Neutrophil (primary cell): ENCODE results near the gene EPS15.
"Not testable (repeated sequence)": the region's sequence is repeated elsewhere in the genome, so short reads cannot be mapped to it uniquely, and the experiment has no call there.

Experiments used
- H3K27ac ChIP-seq: fragments of 200-600 bp; sonication (generic); 2 replicates; pipeline ENCODE4 v1.5.1; 2016; ENCODE audit warnings: mild to moderate bottlenecking, moderate library complexity
- H3K27me3 ChIP-seq: fragments of 200-600 bp; sonication (generic); 2 replicates; pipeline ENCODE4 v1.6.0; 2016; ENCODE audit warnings: mild to moderate bottlenecking
- H3K36me3 ChIP-seq: fragments of 200-600 bp; sonication (generic); 2 replicates; pipeline ENCODE4 v1.5.1; 2017
- H3K4me1 ChIP-seq, 2 experiments: fragments of 200-600 bp in 1 of 2; sonication (generic) in 1 of 2; 1 replicate in 1 of 2; 2 replicates in 1 of 2; pipeline versions ENCODE4 v1.5.1 to v1.6.1; 2013 to 2016; ENCODE audit warnings: low read depth in 1 of 2, low read length in 1 of 2, mild to moderate bottlenecking in 1 of 2, moderate library complexity in 1 of 2; ENCODE audit not compliant: control insufficient read depth in 1 of 2, insufficient read depth in 1 of 2
- H3K4me3 ChIP-seq, 2 experiments: fragments of 200-600 bp in 1 of 2; sonication (generic) in 1 of 2; 1 replicate in 1 of 2; 2 replicates in 1 of 2; pipeline ENCODE4 v1.5.1; 2013 to 2016; ENCODE audit warnings: low read depth in 1 of 2, low read length in 1 of 2, mild to moderate bottlenecking in 1 of 2, moderate library complexity in 1 of 2
- H3K9me3 ChIP-seq: fragments of 200-600 bp; sonication (generic); 2 replicates; pipeline ENCODE4 v1.5.1; 2016
- TF ChIP-seq, protein P1 (sequence below): fragments of 200-600 bp; sonication (generic); IDR thresholded peaks from 2 replicates; pipeline ENCODE4 v1.5.1; 2016; ENCODE audit warnings: antibody characterized with exemption

EPS15 gene

DNA sequence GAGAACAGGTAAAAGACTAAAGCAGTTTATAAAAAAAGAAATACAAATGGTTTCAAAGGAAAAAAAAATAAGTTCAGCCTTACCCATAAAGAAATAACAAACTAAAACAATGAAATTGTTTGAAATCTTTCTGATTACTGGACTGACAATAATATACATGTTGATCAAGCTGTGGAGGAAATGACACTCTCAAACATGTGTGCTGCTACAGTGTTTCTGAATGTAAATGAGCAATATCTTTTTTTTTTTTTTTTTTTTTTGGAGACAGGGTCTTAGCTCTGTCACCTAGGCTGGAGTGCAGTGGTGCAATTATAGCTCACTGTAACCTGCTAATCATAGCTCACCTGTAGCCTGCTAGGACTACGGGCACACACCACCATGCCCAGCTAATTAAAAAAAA is 6.5 kb downstream of the EPS15 start:
- TF ChIP-seq, protein P1, sequence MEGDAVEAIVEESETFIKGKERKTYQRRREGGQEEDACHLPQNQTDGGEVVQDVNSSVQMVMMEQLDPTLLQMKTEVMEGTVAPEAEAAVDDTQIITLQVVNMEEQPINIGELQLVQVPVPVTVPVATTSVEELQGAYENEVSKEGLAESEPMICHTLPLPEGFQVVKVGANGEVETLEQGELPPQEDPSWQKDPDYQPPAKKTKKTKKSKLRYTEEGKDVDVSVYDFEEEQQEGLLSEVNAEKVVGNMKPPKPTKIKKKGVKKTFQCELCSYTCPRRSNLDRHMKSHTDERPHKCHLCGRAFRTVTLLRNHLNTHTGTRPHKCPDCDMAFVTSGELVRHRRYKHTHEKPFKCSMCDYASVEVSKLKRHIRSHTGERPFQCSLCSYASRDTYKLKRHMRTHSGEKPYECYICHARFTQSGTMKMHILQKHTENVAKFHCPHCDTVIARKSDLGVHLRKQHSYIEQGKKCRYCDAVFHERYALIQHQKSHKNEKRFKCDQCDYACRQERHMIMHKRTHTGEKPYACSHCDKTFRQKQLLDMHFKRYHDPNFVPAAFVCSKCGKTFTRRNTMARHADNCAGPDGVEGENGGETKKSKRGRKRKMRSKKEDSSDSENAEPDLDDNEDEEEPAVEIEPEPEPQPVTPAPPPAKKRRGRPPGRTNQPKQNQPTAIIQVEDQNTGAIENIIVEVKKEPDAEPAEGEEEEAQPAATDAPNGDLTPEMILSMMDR: no peak
- no peaks in the 10 kb centered on the region for H3K9me3 ChIP-seq
- H3K27ac ChIP-seq: no peak overlapping the region
- H3K36me3 ChIP-seq: no peaks in the 10 kb centered on the region
- peaks cover 21 to 43% of the 10 kb centered on the region in 2 experiments for H3K4me1 ChIP-seq
- H3K4me3 ChIP-seq: no peak overlapping the region
- no peaks in the 10 kb centered on the region for H3K27me3 ChIP-seq

DNA sequence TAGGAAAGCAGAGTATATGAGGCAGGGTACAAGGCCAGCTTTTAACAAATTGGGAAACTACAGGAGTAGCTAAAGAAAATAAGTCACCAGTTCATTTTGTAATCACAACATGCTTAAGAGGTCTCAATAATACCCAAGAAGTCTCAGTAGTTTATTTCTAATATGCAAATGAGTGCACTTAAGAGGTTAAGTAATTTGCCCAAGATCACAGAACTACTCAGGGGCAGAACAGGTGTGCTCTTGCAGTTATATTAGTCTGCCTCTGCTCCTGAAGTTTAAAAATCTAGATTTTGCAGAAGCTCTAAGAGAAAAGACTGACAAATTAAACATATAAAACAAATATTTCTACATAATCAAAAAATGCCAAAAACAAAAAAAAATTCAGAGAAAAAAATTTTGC is 6.9 kb downstream of the EPS15 start:
- H3K4me3 ChIP-seq: no peak overlapping the region

DNA sequence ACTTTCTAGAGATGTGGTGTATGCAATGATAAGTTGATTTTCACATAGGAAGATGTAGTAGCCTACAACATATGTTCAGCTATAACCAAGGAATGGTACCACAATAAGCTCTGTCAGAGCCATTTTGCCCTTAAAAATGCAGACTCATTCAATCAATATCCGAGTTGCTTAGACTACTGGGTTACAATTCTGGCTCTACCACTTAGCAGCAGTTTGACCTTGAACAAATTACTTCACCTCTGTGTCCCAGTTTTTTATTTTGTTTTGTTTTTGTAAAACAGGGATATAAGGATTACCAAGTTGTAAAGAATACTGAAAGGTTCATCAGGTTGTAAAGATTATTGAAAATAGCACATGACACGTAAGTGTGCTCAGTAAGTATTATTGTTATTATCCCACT is 9.3 kb downstream of the EPS15 start:
- H3K27me3 ChIP-seq: no peaks in the 10 kb centered on the region
- H3K27ac ChIP-seq: no peak overlapping the region
- H3K36me3 ChIP-seq: no peaks in the 10 kb centered on the region
- H3K4me1 ChIP-seq: peaks cover 8 to 18% of the 10 kb centered on the region in 2 experiments
- no peak overlapping the region for H3K4me3 ChIP-seq
- H3K9me3 ChIP-seq: no peaks in the 10 kb centered on the region
- TF ChIP-seq, protein P1: no peak

More for the DNA sequence above, 6.9 kb downstream of the EPS15 start:
- no peaks in the 10 kb centered on the region for H3K36me3 ChIP-seq
- no peaks in the 10 kb centered on the region for H3K27me3 ChIP-seq
- no peak overlapping the region for H3K27ac ChIP-seq
- peaks cover 17 to 38% of the 10 kb centered on the region in 2 experiments for H3K4me1 ChIP-seq
- TF ChIP-seq, protein P1: no peak
- H3K9me3 ChIP-seq: no peaks in the 10 kb centered on the region

DNA sequence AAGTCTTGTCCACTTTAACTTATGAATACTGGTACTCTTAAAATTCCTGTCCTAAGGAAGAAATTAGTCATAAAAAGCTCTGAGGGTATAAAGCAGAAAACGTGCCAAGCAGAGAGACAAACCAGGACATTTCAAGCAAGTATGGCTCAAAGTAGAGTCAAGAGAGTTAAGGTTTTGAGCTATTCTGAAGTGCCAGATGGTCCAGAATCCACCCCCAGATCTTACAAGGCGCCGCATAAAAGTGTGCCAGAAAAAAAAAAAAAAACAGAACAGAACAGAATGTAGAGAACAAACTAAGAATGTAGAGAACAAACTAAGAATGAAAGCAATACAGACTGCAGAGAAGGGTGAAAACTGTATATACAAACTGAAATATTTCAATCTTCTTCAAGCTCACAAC is 12.5 kb downstream of the EPS15 start:
- no peaks in the 10 kb centered on the region for H3K27me3 ChIP-seq
- no peak overlapping the region for H3K27ac ChIP-seq
- peaks cover 9% of the 10 kb centered on the region for H3K36me3 ChIP-seq
- H3K4me3 ChIP-seq: no peak overlapping the region
- H3K9me3 ChIP-seq: no peaks in the 10 kb centered on the region
- TF ChIP-seq, protein P1: no peak
- H3K4me1 ChIP-seq: peaks cover 0 to 2% of the 10 kb centered on the region in 2 experiments

DNA sequence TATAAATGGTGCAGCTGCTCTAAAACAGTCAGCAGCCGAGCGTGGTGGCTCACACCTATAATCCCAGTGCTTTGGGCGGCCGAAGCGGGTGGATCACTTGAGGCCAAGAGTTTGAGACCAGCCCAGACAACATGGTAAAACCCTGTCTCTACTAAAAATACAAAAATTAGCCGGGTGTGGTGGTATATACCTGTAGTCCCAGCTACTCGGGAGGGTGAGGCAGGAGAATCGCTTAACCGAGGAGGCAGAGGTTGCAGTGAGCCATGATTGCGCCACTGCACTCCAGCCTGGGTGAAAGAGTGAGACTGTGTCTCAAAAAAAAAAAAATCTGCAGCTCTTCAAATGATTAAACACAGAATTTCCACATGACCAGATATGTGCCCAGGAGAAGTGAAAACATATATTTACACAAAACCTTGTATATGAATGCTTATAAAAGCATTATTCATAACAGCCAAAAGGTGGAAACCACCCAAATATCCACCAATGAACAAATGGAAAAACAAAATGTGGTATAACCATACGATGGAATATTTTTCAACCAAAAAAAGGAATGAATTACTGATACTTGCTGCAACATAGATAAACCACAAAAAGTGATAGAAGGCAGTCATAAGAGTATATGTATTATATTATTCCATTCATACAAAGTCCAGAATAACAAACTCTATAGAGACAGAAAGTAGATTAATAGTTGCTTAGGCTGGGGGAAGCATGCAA is 14.1 kb downstream of the EPS15 start:
- TF ChIP-seq, protein P1: no peak
- Histone ChIP-seq H3K4me3 (no peak overlapping the region), H3K27me3 (no peaks in the 10 kb centered on the region), H3K27ac (peak overlapping the region; percentile 16), H3K9me3 (no peaks in the 10 kb centered on the region), H3K4me1 (peaks cover 0 to 6% of the 10 kb centered on the region in 2 experiments), H3K36me3 (peaks cover 9% of the 10 kb centered on the region)

DNA sequence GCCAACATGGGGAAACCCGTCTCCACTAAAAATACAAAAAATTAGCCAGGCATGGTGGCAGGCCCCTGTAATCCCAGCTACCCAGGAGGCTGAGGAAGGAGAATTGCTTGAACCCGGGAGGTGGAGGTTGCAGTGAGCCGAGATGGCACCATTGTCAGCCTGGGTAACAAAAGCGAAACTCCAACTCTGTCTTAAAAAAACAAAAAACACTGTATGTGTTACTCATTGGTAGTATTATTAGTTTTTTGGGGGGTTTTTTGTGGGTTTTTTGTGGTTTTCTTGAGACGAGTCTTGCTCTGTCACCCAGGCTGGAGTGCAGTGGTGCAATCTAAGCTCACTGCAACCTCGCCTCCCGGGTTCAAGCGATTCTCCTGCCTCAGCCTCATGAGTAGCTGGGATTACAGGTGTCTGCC is 17.8 kb downstream of the EPS15 start:
- H3K9me3 ChIP-seq, H3K27ac ChIP-seq, H3K27me3 ChIP-seq, H3K4me1 ChIP-seq, H3K4me3 ChIP-seq: not testable (repeated sequence)
- H3K36me3 ChIP-seq: peaks cover 18% of the 10 kb centered on the region
